CD4-positive, alpha-beta T cell (primary cell): Measurements from ENCODE around the gene TNS4. TPM values are rescaled to one million over a fixed set of nuclear protein-coding genes. Genes with fewer than 3 reads are reported as not detected.

Experiments
- ATAC-seq: fragments of 200-7000 bp; cut with Tn5 transposase; one replicate; pipeline ENCODE4 v1.10.0; 2022; ENCODE audit warnings: mild to moderate bottlenecking; ENCODE audit not compliant: poor library complexity
- CTCF ChIA-PET: fragments of 350-600 bp; sonication (Branson Sonifier 250); formaldehyde crosslinking; loops from one replicate; lab custom pipeline; 2021; ENCODE audit warnings: antibody characterized with exemption, inconsistent platforms; lab: Charles Lee
- POLR2A ChIA-PET: fragments of 350-600 bp; sonication (Branson Sonifier 250); formaldehyde crosslinking; loops from one replicate; lab custom pipeline; 2021; ENCODE audit warnings: antibody characterized with exemption, inconsistent platforms; lab: Charles Lee
- DNase-seq, 14 experiments: peaks; one replicate each; pipeline ENCODE4 v3.0.0-alpha.2; 2013 to 2020; ENCODE audit warnings: mixed read lengths in 2 of 14
- H3K27ac ChIP-seq, 2 donors: one replicate each; pipeline versions ENCODE4 v1.5.1 to v1.7.0; 2013; ENCODE audit warnings: low read length in 2 of 2, low read depth in 1 of 2, mild to moderate bottlenecking in 1 of 2
- H3K27me3 ChIP-seq, 2 experiments: 1 replicate in 1 of 2; 2 replicates in 1 of 2; pipeline versions ENCODE4 v1.6.1 to v1.7.0; 2013; ENCODE audit warnings: low read length in 2 of 2, control low read depth in 1 of 2, mild to moderate bottlenecking in 1 of 2, moderate library complexity in 1 of 2; ENCODE audit not compliant: insufficient read depth in 2 of 2, control insufficient read depth in 1 of 2
- H3K36me3 ChIP-seq: one replicate; pipeline ENCODE4 v1.6.1; 2013; ENCODE audit warnings: low read length, control low read depth; ENCODE audit not compliant: insufficient read depth
- H3K4me1 ChIP-seq: one replicate; pipeline ENCODE4 v1.6.1; 2013; ENCODE audit warnings: low read length, control low read depth; ENCODE audit not compliant: insufficient read depth
- H3K4me3 ChIP-seq: one replicate; pipeline ENCODE4 v1.5.1; 2013; ENCODE audit warnings: mild to moderate bottlenecking, low read length, moderate library complexity
- H3K9me3 ChIP-seq, 2 experiments: 1 replicate in 1 of 2; 2 replicates in 1 of 2; pipeline versions ENCODE4 v1.6.1 to v1.7.0; 2013; ENCODE audit warnings: low read length in 2 of 2, mild to moderate bottlenecking in 2 of 2, control low read depth in 1 of 2, moderate library complexity in 1 of 2; ENCODE audit not compliant: control insufficient read depth in 1 of 2, insufficient read depth in 1 of 2
- H3K27ac Mint-ChIP-seq: one replicate; pipeline ENCODE4 v1.8.0; 2020; ENCODE audit warnings: mixed read lengths
- H3K27me3 Mint-ChIP-seq: one replicate; pipeline ENCODE4 v1.8.0; 2021; ENCODE audit warnings: mixed read lengths
- H3K36me3 Mint-ChIP-seq: one replicate; pipeline ENCODE4 v1.8.0; 2021; ENCODE audit warnings: low read depth, mixed read lengths
- H3K4me1 Mint-ChIP-seq: one replicate; pipeline ENCODE4 v1.8.0; 2021; ENCODE audit warnings: low read depth, mixed read lengths
- H3K4me3 Mint-ChIP-seq: one replicate; pipeline ENCODE4 v1.8.0; 2020; ENCODE audit warnings: mild to moderate bottlenecking, mixed read lengths
- H3K9me3 Mint-ChIP-seq: one replicate; pipeline ENCODE4 v1.8.0; 2020; ENCODE audit warnings: mixed read lengths
- CTCF ChIP-seq: fragments of 200-600 bp; IDR thresholded peaks from one replicate; pipeline ENCODE4 v1.8.0; 2022; ENCODE audit warnings: antibody characterized with exemption, mild to moderate bottlenecking
- intact Hi-C, 2 experiments: fragments of 100-400 bp; cut with DNase I in 1 of 2; cut with micrococcal nuclease in 1 of 2; formaldehyde crosslinking; loops; one replicate each; pipeline versions ENCODE4 v1.15.1 to v1.9.0; 2023 to 2025; cut with DNase I, micrococcal nuclease
- polyA plus RNA-seq, 2 donors: library from polyadenylated mRNA; unstranded; fragments of 120-200 nt; gene quantifications; one replicate each; pipeline ENCODE4 v1.2.1, GENCODE V29; 2013
- total RNA-seq, 174 experiments: library from RNA in 2 of 174; stranded (reverse) in 2 of 174; gene quantifications; one replicate each; pipeline ENCODE4 v1.2.3 and lab custom pipeline; 2021 to 2026

Gene TNS4, protein sequence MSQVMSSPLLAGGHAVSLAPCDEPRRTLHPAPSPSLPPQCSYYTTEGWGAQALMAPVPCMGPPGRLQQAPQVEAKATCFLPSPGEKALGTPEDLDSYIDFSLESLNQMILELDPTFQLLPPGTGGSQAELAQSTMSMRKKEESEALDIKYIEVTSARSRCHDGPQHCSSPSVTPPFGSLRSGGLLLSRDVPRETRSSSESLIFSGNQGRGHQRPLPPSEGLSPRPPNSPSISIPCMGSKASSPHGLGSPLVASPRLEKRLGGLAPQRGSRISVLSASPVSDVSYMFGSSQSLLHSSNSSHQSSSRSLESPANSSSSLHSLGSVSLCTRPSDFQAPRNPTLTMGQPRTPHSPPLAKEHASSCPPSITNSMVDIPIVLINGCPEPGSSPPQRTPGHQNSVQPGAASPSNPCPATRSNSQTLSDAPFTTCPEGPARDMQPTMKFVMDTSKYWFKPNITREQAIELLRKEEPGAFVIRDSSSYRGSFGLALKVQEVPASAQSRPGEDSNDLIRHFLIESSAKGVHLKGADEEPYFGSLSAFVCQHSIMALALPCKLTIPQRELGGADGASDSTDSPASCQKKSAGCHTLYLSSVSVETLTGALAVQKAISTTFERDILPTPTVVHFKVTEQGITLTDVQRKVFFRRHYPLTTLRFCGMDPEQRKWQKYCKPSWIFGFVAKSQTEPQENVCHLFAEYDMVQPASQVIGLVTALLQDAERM
- total RNA-seq (1 to 10 TPM; 3.0 to 4.2 TPM), total RNA-seq (lab: John Stamatoyannopoulos, UW) (0 to 4.5 (median 0.78) reads per million in 172 experiments)
- polyA plus RNA-seq (2013, experiment 1 of 2), result 0.90 TPM
- polyA plus RNA-seq (2013, experiment 2 of 2), result 0.84 TPM

- Histone ChIP-seq H3K4me3 (no peak within 1 kb of the TSS), H3K27me3 (no peaks in the 10 kb centered on the region), H3K36me3 (no peaks in the 10 kb centered on the region), H3K9me3 (no peaks in the 10 kb centered on the region), H3K27ac (no peak within 1 kb of the TSS), H3K4me1 (no peaks in the 10 kb centered on the region)
- Mint-ChIP-seq H3K27ac (no peak within 1 kb of the TSS), H3K4me1 (no peaks in the 10 kb centered on the region), H3K36me3 (no peaks in the 10 kb centered on the region), H3K4me3 (no peak within 1 kb of the TSS), H3K27me3 (no peaks in the 10 kb centered on the region), H3K9me3 (no peaks in the 10 kb centered on the region)
- ChIA-PET CTCF (no interaction called here), POLR2A (interaction anchor here (0.9 to 1.0 kb wide), 3 partner anchors 11 to 21 kb away, joined by 3 to 4 read pairs (median 4); no protein-coding TSS in a partner anchor)
- DNase-seq, result no peak
- intact Hi-C loops, result no loop called here
- no peak for ATAC-seq
- TF ChIP-seq CTCF, result no peak
Measured at GRCh38 chr17:40501499-40501911, at the start of gene TNS4. Gene TNS4 (minus strand): TSS chr17:40501623. CDS start chr17:40496425, 5,198 bp downstream.

GRCh38 chr17:40550608-40551007, 49.2 kb upstream of the TNS4 start:
- H3K9me3 ChIP-seq, result no peaks in the 10 kb centered on the region
- ATAC-seq (no peak), DNase-seq (peak in 2 of 14 experiments; percentile 25 to 44)
- Mint-ChIP-seq H3K4me1 (peaks cover 99% of the 10 kb centered on the region), H3K9me3 (no peaks in the 10 kb centered on the region), H3K36me3 (peaks cover 53% of the 10 kb centered on the region), H3K27ac (peak overlapping the region; percentile 92), H3K4me3 (peak overlapping the region; percentile 55), H3K27me3 (no peaks in the 10 kb centered on the region)
- H3K4me3 ChIP-seq, result no peak overlapping the region
- peaks cover 97% of the 10 kb centered on the region for H3K4me1 ChIP-seq
- H3K27ac ChIP-seq, result no peak overlapping the region
- ChIA-PET POLR2A (interaction anchor here (2.6 to 33.8 kb wide), 6 partner anchors 12 to 107 kb away, joined by 8 to 1290 read pairs (median 130); partner anchors contain the start of genes CCR7 and IGFBP4), CTCF (interaction anchor here (1.0 to 5.3 kb wide), 2 partner anchors 9 to 17 kb away, joined by 4 to 21 read pairs; no protein-coding TSS in a partner anchor)
- no peak for TF ChIP-seq CTCF
- intact Hi-C loops, result no loop called here
- no peaks in the 10 kb centered on the region for H3K27me3 ChIP-seq
- peaks cover 44% of the 10 kb centered on the region for H3K36me3 ChIP-seq
